HepG2 (cell line): ENCODE measurements around the gene DHRS11. TPM values are rescaled to one million over a fixed set of nuclear protein-coding genes. Genes with fewer than 3 reads are reported as not detected.

ENCODE experiments used
- FOXC1 ChIP-seq: sonication (generic); formaldehyde crosslinking; IDR thresholded peaks from 2 replicates; pipeline ENCODE4 v1.8.0; 2022; ENCODE audit warnings: mild to moderate bottlenecking, missing genetic modification reagents, borderline replicate concordance
- HDAC1 ChIP-seq: sonication (generic); formaldehyde crosslinking; IDR thresholded peaks from 2 replicates; pipeline ENCODE4 v1.5.1; 2020; ENCODE audit warnings: mild to moderate bottlenecking, missing genetic modification reagents
- HHEX ChIP-seq: IDR thresholded peaks from 2 replicates; pipeline ENCODE4 v1.6.1; 2016; ENCODE audit warnings: control low read depth
- KLF16 ChIP-seq, 2 experiments: sonication (generic) in 1 of 2; formaldehyde crosslinking in 1 of 2; IDR thresholded peaks; 2 replicates each; pipeline versions ENCODE4 v1.6.1 to v1.8.0; 2016 to 2023; ENCODE audit warnings: missing genetic modification reagents in 2 of 2, missing compliant biosample characterization in 1 of 2
- KLF9 ChIP-seq: IDR thresholded peaks from 2 replicates; pipeline ENCODE4 v1.6.1; 2016; ENCODE audit warnings: low read depth
- MEIS1 ChIP-seq: sonication (generic); formaldehyde crosslinking; IDR thresholded peaks from 2 replicates; pipeline ENCODE4 v1.9.0; 2021; ENCODE audit warnings: mild to moderate bottlenecking, missing genetic modification reagents, moderate library complexity, borderline replicate concordance
- NR2F1 ChIP-seq, 2 experiments: fragments of 450-650 bp in 1 of 2; formaldehyde crosslinking in 1 of 2; IDR thresholded peaks; 2 replicates each; pipeline versions ENCODE4 v1.5.0 to v1.6.1; 2016 to 2020; ENCODE audit warnings: mild to moderate bottlenecking in 1 of 2, missing compliant biosample characterization in 1 of 2, missing genetic modification reagents in 1 of 2, moderate library complexity in 1 of 2
- ZMYM4 ChIP-seq: sonication (generic); formaldehyde crosslinking; IDR thresholded peaks from 2 replicates; pipeline ENCODE4 v1.8.1; 2023; ENCODE audit warnings: mild to moderate bottlenecking, missing genetic modification reagents
- ZNF160 ChIP-seq: sonication (generic); formaldehyde crosslinking; IDR thresholded peaks from 2 replicates; pipeline ENCODE4 v1.8.0; 2022; ENCODE audit warnings: mild to moderate bottlenecking, inconsistent platforms, missing genetic modification reagents
- ZNF17 ChIP-seq: sonication (generic); formaldehyde crosslinking; IDR thresholded peaks from 2 replicates; pipeline ENCODE4 v1.5.0; 2020; ENCODE audit warnings: mild to moderate bottlenecking, missing genetic modification reagents
- ZNF235 ChIP-seq: sonication (generic); formaldehyde crosslinking; IDR thresholded peaks from 2 replicates; pipeline ENCODE4 v1.8.1; 2023; ENCODE audit warnings: mild to moderate bottlenecking, missing genetic modification reagents, borderline replicate concordance
- ZNF292 ChIP-seq: sonication (generic); formaldehyde crosslinking; IDR thresholded peaks from 2 replicates; pipeline ENCODE4 v1.8.1; 2022; ENCODE audit warnings: mild to moderate bottlenecking, low read depth, missing genetic modification reagents, borderline replicate concordance
- ZNF30 ChIP-seq: sonication (generic); formaldehyde crosslinking; IDR thresholded peaks from 2 replicates; pipeline ENCODE4 v1.5.0; 2020; ENCODE audit warnings: mild to moderate bottlenecking, missing genetic modification reagents
- ZNF501 ChIP-seq: sonication (generic); formaldehyde crosslinking; IDR thresholded peaks from 2 replicates; pipeline ENCODE4 v1.5.1; 2020; ENCODE audit warnings: mild to moderate bottlenecking, moderate library complexity, missing genetic modification reagents
- ZNF563 ChIP-seq: sonication (generic); formaldehyde crosslinking; IDR thresholded peaks from 2 replicates; pipeline ENCODE4 v1.8.0; 2022; ENCODE audit warnings: mild to moderate bottlenecking, moderate library complexity, missing genetic modification reagents
- ZNF589 ChIP-seq: sonication (generic); formaldehyde crosslinking; conservative IDR thresholded peaks from 2 replicates; pipeline ENCODE4 v1.8.0; 2022; ENCODE audit warnings: mild to moderate bottlenecking, moderate library complexity, missing genetic modification reagents
- ZSCAN9 ChIP-seq: IDR thresholded peaks from 2 replicates; pipeline ENCODE4 v1.6.1; 2016; ENCODE audit warnings: borderline replicate concordance
- polyA plus RNA-seq, 8 experiments: library from polyadenylated mRNA; depleted of rRNA in 3 of 8; stranded (reverse) in 7 of 8; unstranded in 1 of 8; fragments of >200 nt; fragmentation: Illumina TruSeq in 4 of 8; extraction: Trizol in 4 of 8; gene quantifications; 2 replicates each; pipeline versions ENCODE4 v1.2.1 to v1.2.3, GENCODE V29; 2011 to 2016; ENCODE audit warnings: low read depth in 4 of 8, missing spikeins in 1 of 8, mixed read lengths in 1 of 8; ENCODE audit not compliant: insufficient read depth in 1 of 8
- total RNA-seq, 5 experiments: library from RNA; depleted of rRNA; stranded (reverse); fragments of >200 nt; fragmentation: Illumina TruSeq; extraction: Trizol; gene quantifications; 2 replicates each; pipeline ENCODE4 v1.2.3, GENCODE V29; 2016; ENCODE audit warnings: low read depth in 1 of 5
- TF ChIP-seq, protein P1 (sequence below): fragments of 450-650 bp; IDR thresholded peaks from 2 replicates; pipeline ENCODE4 v1.6.1; 2016
- TF ChIP-seq, protein P2 (sequence below): sonication (generic); formaldehyde crosslinking; IDR thresholded peaks from 2 replicates; pipeline ENCODE4 v1.4.0; 2020; ENCODE audit warnings: missing genetic modification reagents
- TF ChIP-seq, protein P3 (sequence below): IDR thresholded peaks from 2 replicates; pipeline ENCODE4 v1.6.1; 2018; ENCODE audit warnings: missing genetic modification reagents, mild to moderate bottlenecking, missing compliant biosample characterization

Gene DHRS11
- total and polyA plus RNA-seq, 2 of the 13 experiments (the other 11 are each of a cell fraction or from before 2014, with no cell fraction given) = 28.4 to 41.9 TPM

DNA sequence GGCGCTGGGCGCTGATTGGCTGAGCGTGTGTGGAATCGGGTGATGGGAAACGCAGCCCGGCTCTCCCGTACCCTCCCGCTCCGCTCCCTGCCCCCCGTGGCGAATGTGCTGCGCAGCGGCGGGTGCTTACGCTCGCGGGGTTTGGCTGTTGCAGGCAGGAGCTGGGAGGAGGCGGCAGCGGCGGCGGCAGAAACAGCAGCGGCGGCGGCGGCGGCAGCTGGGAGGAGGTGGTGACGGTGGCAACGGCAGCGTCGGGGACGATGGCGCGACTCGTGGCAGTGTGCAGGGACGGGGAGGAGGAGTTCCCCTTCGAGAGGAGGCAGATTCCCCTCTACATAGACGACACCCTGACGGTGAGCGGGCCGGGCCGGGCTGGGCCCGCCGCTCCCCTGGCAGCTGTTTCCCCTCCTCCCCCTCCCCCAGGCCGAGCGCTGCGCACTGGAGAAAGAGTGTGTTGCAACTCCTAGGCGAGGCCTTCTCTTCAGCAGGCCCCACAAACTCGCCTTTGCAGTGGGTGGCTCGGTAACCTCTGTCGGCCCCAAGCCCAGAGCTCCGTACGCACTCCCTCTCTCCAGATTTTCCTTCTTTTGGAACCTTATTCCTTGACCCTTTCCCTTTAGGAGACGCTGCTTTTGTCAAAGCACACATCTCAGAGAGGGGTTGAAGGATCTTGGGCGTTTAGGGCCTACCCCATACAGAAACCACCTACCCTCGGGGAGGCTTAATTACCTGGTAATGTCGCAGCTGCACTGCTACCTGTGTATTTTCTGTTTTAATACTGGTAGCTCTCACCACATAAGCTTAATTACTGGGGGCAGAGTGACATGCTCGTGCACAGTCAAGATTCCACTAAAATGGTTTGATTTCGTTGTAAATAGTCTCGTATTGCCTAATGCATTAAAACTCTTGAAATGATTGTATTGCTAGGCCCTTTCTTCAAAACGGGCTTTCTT lies 45.9 kb upstream of the DHRS11 start (continued):
- peak; percentile 72 for TF ChIP-seq ZNF563
- no peak for TF ChIP-seq MEIS1
- TF ChIP-seq ZNF235 (CRISPR knock-in tag) = no peak
- TF ChIP-seq ZNF589 (CRISPR knock-in tag) = no peak
- TF ChIP-seq KLF9 (CRISPR knock-in tag) = no peak
- TF ChIP-seq ZNF17 = no peak
- TF ChIP-seq HHEX = no peak
- TF ChIP-seq, protein P1, sequence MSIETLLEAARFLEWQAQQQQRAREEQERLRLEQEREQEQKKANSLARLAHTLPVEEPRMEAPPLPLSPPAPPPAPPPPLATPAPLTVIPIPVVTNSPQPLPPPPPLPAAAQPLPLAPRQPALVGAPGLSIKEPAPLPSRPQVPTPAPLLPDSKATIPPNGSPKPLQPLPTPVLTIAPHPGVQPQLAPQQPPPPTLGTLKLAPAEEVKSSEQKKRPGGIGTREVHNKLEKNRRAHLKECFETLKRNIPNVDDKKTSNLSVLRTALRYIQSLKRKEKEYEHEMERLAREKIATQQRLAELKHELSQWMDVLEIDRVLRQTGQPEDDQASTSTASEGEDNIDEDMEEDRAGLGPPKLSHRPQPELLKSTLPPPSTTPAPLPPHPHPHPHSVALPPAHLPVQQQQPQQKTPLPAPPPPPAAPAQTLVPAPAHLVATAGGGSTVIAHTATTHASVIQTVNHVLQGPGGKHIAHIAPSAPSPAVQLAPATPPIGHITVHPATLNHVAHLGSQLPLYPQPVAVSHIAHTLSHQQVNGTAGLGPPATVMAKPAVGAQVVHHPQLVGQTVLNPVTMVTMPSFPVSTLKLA = no peak
- TF ChIP-seq ZNF160 (CRISPR knock-in tag) = no peak
- peak; percentile 53; the same call in 1 of the 2 replicates for TF ChIP-seq ZNF501
- peak; percentile 47; the same call in 1 of the 2 replicates for TF ChIP-seq FOXC1 (CRISPR knock-in tag)
- peak; percentile 85 for TF ChIP-seq HDAC1 (CRISPR knock-in tag)
- no peak for TF ChIP-seq NR2F1 (CRISPR knock-in tag; IDR thresholded peaks at IDR 0.05)
- TF ChIP-seq ZNF292 (CRISPR knock-in tag) = no peak; the same call in 1 of the 2 replicates
- no peak; the same call in 1 of the 2 replicates for TF ChIP-seq ZNF30 (CRISPR knock-in tag)
- TF ChIP-seq ZMYM4 = 0 out of 2 replicates have a peak, but pooled peaks have one; percentile 25
- TF ChIP-seq, protein P2, sequence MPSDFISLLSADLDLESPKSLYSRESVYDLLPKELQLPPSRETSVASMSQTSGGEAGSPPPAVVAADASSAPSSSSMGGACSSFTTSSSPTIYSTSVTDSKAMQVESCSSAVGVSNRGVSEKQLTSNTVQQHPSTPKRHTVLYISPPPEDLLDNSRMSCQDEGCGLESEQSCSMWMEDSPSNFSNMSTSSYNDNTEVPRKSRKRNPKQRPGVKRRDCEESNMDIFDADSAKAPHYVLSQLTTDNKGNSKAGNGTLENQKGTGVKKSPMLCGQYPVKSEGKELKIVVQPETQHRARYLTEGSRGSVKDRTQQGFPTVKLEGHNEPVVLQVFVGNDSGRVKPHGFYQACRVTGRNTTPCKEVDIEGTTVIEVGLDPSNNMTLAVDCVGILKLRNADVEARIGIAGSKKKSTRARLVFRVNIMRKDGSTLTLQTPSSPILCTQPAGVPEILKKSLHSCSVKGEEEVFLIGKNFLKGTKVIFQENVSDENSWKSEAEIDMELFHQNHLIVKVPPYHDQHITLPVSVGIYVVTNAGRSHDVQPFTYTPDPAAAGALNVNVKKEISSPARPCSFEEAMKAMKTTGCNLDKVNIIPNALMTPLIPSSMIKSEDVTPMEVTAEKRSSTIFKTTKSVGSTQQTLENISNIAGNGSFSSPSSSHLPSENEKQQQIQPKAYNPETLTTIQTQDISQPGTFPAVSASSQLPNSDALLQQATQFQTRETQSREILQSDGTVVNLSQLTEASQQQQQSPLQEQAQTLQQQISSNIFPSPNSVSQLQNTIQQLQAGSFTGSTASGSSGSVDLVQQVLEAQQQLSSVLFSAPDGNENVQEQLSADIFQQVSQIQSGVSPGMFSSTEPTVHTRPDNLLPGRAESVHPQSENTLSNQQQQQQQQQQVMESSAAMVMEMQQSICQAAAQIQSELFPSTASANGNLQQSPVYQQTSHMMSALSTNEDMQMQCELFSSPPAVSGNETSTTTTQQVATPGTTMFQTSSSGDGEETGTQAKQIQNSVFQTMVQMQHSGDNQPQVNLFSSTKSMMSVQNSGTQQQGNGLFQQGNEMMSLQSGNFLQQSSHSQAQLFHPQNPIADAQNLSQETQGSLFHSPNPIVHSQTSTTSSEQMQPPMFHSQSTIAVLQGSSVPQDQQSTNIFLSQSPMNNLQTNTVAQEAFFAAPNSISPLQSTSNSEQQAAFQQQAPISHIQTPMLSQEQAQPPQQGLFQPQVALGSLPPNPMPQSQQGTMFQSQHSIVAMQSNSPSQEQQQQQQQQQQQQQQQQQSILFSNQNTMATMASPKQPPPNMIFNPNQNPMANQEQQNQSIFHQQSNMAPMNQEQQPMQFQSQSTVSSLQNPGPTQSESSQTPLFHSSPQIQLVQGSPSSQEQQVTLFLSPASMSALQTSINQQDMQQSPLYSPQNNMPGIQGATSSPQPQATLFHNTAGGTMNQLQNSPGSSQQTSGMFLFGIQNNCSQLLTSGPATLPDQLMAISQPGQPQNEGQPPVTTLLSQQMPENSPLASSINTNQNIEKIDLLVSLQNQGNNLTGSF = no peak
- TF ChIP-seq, protein P3, sequence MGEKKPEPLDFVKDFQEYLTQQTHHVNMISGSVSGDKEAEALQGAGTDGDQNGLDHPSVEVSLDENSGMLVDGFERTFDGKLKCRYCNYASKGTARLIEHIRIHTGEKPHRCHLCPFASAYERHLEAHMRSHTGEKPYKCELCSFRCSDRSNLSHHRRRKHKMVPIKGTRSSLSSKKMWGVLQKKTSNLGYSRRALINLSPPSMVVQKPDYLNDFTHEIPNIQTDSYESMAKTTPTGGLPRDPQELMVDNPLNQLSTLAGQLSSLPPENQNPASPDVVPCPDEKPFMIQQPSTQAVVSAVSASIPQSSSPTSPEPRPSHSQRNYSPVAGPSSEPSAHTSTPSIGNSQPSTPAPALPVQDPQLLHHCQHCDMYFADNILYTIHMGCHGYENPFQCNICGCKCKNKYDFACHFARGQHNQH (CRISPR knock-in tag) = 0 out of 2 replicates have a peak, but pooled peaks have one; percentile 29
- peak; percentile 43 for TF ChIP-seq ZSCAN9 (CRISPR knock-in tag)
- TF ChIP-seq KLF16 (CRISPR knock-in tag; IDR thresholded peaks at IDR 0.05) = peak in 1 of 2 experiments; percentile 63; a peak in 2 of 4 replicates
